Measurements from ENCODE around the gene SIM1.

DNA sequence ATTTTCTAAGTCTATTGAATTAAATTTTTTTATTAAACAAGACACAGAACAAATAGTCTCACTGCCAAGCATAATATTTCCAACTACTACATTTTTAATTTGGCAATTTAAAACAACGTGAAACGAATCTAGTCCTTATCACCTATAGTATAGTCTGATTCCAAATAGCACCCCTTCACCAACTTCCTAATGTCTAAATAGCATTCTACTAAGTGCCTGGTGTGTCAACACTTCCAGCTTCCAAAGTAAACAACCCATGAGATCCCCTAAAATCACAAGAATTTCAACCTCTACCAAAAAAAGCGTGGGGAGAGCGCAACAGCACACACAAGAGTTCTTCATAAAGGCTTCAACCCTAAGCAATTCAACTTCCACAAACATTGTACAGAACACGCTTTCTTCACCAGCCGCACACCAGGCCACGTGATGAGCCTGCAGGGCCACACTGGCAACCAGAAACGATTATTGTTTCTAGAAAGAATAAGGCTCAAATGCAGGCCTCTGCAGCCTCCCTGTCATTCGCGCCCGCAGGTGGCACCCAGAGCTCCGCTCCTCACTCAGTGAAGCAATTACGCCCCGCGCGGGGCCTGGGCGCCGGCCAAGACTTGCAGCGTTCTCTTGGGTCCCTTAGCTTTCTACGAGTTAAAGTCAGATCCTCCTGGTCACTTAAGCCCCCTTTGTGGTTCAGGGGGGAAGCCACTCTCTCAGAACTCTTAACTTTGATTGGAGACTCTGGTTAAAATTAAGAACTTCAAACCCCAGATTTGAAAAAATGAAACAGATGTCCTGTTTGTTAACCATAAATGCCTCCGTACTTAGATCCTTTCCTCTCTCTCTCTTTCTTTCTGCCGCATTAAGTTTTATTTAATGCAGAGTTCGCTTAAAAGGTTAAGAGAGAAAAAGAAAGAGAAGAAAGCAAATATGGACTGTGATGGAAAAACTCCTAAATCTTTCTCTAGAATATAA lies 18.3 kb downstream of the SIM1 start:
- TF ChIP-seq, protein P1, sequence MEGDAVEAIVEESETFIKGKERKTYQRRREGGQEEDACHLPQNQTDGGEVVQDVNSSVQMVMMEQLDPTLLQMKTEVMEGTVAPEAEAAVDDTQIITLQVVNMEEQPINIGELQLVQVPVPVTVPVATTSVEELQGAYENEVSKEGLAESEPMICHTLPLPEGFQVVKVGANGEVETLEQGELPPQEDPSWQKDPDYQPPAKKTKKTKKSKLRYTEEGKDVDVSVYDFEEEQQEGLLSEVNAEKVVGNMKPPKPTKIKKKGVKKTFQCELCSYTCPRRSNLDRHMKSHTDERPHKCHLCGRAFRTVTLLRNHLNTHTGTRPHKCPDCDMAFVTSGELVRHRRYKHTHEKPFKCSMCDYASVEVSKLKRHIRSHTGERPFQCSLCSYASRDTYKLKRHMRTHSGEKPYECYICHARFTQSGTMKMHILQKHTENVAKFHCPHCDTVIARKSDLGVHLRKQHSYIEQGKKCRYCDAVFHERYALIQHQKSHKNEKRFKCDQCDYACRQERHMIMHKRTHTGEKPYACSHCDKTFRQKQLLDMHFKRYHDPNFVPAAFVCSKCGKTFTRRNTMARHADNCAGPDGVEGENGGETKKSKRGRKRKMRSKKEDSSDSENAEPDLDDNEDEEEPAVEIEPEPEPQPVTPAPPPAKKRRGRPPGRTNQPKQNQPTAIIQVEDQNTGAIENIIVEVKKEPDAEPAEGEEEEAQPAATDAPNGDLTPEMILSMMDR (conservative IDR thresholded peaks at IDR 0.05) = no peak
- TF ChIP-seq EZH2 (IDR thresholded peaks at IDR 0.05; ENCODE audit: low read depth) = no peak
